GM12864 (cell line): ENCODE results near the gene SDCCAG8.

Experiments
- DNase-seq: peaks from one replicate; pipeline ENCODE4 v3.0.0-alpha.2; 2011; ENCODE audit warnings: low read depth
- H3K4me3 ChIP-seq: 2 replicates; pipeline ENCODE4 v1.5.1; 2011; ENCODE audit warnings: mild to moderate bottlenecking, low read depth, low read length, control low read depth
- CTCF ChIP-seq: IDR thresholded peaks from 2 replicates; pipeline ENCODE4 v1.5.1; 2011; ENCODE audit warnings: low read depth, mild to moderate bottlenecking, moderate library complexity, low read length, control low read depth, inconsistent platforms; ENCODE audit errors: missing control alignments

Gene SDCCAG8

DNA sequence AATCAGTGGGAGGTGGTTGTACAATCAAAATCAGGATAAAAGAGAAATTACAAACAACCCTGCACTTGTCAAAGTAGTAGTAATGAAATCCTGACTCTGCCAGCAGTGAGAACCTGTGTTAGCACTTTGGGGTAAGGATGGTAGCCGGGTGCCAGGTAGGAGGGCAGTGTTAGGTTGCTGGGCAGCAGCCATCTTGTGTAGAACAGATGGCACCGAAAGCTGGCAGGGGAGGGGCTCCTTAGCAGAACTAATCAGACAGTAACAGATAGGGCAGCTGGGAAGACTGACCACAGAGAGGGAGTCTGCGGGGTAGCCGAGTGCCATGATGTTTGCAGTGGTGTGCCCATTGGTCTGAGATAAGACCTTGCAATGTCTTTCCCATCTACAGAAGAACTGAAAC, 137.3 kb downstream of the SDCCAG8 start:
- TF ChIP-seq CTCF = no peak
- DNase-seq = no peak
- no peak overlapping the region for H3K4me3 ChIP-seq

- DNase-seq = no peak
- no peak for TF ChIP-seq CTCF
- no peak overlapping the region for H3K4me3 ChIP-seq
These were observed 138.2 kb downstream of the SDCCAG8 start for GRCh38 chr1:243394066-243394465.

- no peak overlapping the region for H3K4me3 ChIP-seq
- no peak for TF ChIP-seq CTCF
- DNase-seq = no peak
These were observed 139.0 kb downstream of the SDCCAG8 start for GRCh38 chr1:243394601-243395464.

GRCh38 chr1:243396424-243396823, 140.6 kb downstream of the SDCCAG8 start:
- H3K4me3 ChIP-seq = no peak overlapping the region
- no peak for DNase-seq
- no peak for TF ChIP-seq CTCF

- DNase-seq = no peak
- H3K4me3 ChIP-seq = no peak overlapping the region
- TF ChIP-seq CTCF = no peak
These were observed 141.0 kb downstream of the SDCCAG8 start for GRCh38 chr1:243396876-243397275.

DNA sequence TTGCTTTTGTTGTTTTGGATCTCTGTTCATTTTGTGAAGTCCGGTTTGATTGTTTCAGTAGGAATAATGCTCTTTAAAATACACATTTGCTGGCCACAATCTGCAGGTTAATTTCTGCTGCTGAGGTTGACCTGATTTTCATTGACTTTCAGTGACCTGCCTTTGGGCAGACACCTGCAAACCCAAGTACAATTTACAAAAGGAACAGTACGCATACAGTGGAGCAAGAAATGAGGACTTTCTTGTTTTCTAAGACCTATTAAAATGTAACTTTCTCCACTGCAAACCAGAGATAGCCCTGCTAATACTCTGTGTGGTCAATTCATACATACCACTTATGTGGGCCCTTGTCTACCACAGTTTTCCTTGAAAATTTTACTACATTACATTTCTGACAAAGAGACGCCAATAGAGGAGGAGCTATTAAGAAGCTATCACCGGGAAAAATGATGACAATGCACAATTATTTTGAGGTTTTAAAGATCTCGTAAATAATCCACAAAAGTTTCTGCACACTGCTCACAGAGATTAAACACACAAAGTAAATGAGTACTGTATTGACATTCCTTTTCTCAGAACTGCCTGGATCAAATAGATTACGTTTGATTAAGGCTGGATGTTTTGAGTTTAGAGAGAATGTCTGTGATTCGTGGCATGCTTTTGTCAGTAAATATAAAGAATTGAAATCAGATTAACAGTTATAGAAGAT, 141.9 kb downstream of the SDCCAG8 start:
- no peak for DNase-seq
- TF ChIP-seq CTCF = no peak
- no peak overlapping the region for H3K4me3 ChIP-seq
